GM21447 (cell line): ENCODE results near the gene RAB7B.

Experiments
- ATAC-seq: cut with Tn5 transposase; IDR thresholded peaks from one replicate; pipeline ENCODE4 v1.9.1; 2021; ENCODE audit not compliant: unreplicated experiment

Gene RAB7B

GRCh38 chr1:205929496-205930194, 73.5 kb downstream of the RAB7B start:
- ATAC-seq: no peak

GRCh38 chr1:205928317-205928716, 74.9 kb downstream of the RAB7B start:
- no peak for ATAC-seq

DNA sequence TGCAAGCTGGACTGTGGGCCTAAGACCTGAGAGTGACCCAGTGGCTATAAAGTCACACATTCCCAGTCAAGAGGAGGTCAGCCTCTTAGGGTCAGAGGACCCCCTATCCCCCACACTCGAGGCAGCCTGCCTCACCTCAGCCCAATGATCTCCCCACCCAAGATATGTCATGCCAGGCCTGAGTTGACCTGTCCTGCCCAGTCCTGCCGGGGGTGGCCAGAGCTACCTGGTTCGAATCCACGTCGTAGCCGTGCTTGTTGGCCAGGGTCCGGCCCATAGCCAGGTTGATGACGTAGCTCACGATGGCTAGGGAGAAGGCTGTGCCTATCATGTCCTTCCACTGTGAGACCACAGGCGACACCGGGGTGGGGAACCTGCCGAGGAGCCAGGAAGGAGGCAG, 75.5 kb downstream of the RAB7B start:
- ATAC-seq: no peak

DNA sequence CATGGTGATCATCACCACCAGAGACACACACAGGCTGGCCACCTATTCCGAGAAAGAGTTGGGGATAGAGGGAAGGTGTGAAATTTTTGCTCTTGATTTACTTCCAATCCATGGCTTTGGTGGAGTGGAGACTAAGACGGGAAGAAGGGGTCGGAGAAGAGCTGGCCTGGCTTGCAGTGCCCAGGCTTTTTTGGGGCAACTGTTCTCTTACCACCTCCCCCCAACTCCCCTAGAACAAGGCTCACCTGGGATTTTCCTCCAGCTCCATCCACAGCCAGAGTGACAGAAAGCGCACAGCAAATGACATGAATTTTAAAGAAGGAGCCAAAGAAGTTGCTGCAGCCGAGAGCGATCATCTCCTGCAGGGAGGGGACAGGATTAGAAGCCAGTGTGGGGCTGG, 75.9 kb downstream of the RAB7B start:
- no peak for ATAC-seq
